ENCODE results near the gene RNU1-3.
"Not testable (repeated sequence)": the region's sequence is repeated elsewhere in the genome, so short reads cannot be mapped to it uniquely, and the experiment has no call there.

Gene RNU1-3

DNA sequence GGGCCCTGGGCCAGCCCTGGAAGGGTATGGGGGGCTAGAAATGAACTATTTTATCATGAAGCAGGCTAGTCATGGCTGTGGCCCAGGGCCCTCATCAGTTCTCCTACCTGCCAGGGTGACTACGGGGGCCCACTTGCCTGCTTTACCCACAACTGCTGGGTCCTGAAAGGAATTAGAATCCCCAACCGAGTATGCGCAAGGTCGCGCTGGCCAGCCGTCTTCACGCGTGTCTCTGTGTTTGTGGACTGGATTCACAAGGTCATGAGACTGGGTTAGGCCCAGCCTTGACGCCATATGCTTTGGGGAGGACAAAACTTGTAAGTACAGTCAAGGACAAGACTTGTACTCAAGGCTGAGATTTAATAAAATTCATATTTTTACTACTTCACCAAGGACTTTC, 16.8 kb downstream of the RNU1-3 start:
- not testable (repeated sequence) for DNase-seq

DNA sequence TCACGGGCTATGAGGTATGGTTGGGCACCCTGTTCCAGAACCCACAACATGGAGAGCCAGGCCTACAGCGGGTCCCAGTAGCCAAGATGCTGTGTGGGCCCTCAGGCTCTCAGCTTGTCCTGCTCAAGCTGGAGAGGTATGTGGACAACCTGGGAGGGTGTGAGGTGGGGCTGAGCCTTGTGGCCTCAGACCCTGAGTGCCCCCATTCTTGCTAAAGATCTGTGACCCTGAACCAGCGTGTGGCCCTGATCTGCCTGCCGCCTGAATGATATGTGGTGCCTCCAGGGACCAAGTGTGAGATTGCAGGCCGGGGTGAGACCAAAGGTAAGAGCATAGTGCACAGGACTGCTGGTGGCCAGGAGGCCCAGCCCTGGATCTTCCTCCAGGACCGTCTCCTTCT, 17.4 kb downstream of the RNU1-3 start:
- not testable (repeated sequence) for DNase-seq

DNA sequence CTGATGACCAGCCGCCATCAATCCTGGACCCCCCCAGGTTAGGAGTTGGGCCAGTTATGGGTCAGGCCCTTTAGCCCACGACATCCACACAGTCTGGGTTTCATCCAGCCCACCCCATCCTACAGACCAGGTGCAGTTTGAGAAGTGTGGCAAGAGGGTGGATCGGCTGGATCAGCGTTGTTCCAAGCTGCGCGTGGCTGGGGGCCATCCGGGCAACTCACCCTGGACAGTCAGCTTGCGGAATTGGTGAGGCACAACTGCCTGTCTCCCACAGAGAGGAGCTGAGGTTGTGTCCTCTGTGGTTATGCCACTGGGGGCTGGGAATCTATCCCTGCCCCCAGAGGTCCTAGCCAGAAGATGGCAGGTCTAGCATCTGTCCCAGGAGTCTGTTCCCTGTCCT, 18.0 kb downstream of the RNU1-3 start:
- not testable (repeated sequence) for DNase-seq

DNA sequence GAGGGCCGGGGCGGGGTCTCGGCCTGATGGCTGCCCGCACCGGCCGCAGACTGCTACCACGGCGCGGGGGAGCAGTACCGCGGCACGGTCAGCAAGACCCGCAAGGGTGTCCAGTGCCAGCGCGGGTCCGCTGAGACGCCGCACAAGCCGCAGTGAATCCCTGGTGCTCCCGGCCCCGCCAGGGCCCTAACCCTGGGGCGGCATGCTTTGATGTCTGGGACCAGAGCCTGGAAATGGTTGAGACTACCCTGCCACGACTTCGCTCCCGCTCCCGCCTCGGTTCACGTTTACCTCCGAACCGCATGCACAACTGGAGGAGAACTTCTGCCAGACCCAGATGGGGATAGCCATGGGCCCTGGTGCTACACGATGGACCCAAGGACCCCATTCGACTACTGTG, 18.5 kb downstream of the RNU1-3 start:
- DNase-seq: not testable (repeated sequence)

DNA sequence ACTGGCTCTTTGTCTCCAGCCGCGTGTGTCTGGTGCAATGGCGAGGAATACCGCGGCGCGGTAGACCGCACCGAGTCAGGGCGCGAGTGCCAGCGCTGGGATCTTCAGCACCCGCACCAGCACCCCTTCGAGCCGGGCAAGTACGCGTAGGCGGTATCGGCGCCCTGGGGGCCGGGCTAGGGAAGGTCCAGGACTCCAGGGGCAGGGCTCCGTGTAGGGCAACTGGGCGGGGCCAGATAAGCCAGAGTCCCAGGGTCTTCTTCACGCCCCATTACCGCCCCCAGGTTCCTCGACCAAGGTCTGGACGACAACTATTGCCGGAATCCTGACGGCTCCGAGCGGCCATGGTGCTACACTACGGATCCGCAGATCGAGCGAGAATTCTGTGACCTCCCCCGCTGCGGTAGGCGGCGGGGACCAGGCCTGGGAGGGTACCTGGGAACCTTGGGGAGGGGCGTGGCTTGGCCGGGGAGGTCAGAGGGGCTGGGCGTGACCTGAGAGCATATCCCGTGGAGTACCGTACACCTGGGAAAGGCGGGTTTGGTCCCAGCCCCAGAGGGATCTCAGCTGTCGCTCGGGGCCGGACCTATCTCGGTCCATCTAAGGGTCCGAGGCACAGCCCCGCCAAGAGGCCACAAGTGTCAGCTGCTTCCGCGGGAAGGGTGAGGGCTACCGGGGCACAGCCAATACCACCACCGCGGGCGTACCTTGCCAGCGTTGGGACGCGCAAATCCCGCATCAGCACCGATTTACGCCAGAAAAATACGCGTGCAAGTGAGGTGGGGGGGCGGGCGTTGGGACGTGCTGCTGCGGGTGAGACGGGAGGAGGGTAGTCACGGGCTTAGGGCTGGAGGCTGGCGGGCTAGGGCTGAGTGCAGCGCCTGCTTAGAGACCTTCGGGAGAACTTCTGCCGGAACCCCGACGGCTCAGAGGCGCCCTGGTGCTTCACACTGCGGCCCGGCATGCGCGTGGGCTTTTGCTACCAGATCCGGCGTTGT, 19.3 kb downstream of the RNU1-3 start:
- not testable (repeated sequence) for DNase-seq

DNA sequence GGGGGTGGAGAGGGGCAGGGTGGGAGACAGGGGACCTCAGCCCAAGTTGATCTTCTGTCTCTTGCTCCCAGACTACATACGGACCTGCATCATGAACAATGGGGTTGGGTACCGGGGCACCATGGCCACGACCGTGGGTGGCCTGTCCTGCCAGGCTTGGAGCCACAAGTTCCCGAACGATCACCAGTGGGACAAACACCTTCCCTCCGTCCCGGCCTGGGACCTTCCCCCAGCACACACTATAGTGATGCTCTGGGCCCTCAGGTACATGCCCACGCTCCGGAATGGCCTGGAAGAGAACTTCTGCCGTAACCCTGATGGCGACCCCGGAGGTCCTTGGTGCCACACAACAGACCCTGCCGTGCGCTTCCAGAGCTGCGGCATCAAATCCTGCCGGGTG, 20.0 kb downstream of the RNU1-3 start:
- DNase-seq: not testable (repeated sequence)

DNA sequence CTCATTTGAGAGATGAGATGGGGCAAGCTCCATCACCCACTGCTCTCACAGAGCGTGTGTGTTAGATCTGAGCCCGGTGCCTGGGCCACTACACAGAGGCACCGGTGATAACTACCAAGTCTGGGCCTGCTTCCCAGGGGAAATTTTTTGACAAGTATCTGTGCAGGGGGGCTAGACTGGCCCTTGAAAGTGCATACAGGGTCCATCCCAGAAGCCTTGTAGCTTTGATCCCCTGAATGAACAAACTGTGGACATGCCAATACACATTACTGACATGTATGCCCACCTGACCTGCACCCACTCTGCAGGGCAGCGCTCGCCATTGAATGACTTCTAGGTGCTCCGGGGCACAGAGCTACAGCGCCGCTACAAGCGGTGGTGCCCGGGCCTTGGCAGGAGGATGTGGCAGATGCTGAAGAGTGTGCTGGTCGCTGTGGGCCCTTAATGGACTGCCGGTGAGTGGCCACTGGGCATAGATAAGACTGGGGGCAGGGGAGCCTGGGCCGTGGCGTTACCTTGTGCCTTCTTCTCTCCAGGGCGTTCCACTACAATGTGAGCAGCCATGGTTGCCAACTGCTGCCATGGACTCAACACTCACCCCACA, 20.6 kb downstream of the RNU1-3 start:
- DNase-seq: not testable (repeated sequence)

DNA sequence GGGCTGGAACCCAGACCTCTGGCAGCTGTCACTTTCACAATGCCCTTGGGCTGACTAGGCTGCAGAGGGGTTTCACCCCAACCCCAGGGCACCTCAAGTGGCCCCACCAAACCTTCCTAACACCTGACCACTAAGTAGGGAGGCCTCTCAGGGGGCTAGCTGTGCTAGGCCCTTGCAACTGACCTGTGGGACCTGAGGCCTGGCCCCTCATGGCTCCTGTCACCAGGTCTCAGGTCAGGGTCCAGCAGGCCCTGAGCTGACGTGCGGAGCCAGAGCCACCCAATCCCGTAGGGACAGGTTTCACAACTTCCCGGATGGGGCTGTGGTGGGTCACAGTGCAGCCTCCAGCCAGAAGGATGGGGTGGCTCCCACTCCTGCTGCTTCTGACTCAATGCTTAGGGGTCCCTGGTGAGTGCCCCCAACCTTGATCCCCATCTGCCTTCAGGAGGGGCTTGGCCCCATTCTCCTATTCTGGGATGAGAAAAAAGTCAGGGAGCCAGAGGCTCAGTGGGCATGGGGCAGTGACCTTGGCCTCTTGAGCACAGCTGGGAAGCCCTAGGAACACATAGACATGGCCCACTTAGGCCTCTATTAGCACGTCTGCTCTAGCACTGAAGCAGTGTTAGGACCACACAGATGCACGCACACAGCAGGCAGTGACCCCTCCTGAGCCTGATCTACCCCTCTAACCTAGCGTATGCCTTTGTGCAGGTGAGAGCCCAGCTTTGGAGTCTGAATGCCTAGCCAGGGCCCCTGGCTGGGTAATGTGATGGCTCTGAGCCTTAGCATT, 21.3 kb downstream of the RNU1-3 start:
- not testable (repeated sequence) for DNase-seq

DNA sequence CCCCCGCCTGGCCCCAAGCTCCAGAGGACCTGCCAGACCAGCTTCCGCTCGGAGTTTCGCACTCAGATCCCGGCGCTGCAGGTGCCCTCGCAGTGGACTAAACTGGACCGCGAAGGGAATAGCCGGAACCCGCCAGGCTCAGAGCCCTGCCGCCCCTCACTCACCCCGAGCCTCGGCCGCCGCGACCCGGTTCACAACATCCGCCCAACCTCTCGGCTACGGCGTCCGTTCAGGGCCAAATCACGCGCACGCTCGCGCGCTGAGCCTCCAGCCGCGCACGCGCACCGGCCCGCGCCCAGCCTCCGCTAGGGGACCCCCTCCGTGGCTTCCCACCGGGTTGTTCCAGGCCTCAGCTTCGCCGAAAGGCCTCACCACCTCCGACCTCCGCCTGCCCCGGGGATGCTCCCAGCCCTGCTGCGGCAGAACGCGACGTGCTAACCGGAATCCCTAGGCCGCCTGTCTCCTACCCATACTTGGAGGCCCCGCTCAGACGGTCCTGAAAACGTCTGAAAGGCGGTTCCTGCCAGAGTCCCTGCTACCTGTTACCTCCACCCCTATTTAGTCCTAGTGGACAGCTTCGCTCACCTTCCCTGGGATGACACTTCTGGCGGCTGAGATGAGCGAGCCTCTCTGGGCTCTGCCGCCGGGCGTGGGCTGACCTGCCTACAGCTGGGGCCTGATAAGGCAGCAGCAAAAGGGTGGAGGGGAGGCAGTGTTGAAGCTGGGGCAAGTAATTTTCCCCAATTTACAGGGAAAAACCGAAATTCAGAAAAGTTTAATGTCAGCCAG, 22.1 kb downstream of the RNU1-3 start:
- peak; percentile 73 for DNase-seq

DNA sequence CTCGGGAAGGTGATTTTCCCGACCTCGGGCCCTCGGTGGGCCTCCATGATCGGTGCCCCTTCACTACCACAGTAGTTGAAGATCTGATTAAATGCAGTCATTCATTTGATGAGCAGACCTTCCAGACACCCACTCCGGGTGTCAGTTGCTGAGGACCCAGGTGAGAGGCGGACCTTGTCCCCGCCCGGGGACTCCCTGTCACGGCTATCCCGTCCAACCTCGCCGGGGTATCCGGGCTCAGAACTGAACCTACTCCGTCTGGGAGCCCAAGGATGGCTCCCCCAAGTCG, 22.6 kb downstream of the RNU1-3 start:
- no peak for DNase-seq

DNA sequence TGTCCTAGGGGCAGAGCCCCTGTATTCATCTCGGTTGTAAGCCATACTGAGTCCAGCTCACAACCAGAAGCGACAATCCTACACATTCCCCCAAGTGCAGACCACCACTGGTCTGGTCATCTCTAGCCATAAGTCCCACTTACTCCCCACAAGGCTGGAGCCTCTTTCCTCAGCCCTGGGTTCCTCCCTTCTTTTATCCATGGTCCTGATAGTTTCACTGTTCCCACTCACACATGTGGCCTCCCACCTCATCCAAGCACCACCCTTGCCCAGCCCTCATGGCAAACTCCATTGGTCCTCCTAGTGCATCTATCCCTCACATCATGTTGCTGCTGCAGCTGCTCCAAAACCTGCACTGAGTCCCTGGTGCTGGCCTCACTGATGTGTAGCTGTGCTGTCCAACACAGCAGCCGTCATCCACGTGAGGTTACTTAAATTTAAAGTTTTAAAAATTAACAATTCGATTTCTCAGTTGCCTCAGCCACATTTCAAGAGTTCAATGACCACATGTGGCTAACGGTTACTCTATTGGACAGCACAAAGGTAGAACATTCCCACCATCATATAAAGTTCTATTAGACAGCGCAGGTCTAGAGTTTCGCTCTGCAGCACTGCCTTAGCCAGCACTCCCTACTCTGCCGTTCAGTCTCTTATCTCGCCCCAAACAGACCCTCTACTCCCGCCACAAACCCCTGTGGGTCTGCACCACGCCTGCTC, 23.1 kb downstream of the RNU1-3 start:
- not testable (repeated sequence) for DNase-seq

DNA sequence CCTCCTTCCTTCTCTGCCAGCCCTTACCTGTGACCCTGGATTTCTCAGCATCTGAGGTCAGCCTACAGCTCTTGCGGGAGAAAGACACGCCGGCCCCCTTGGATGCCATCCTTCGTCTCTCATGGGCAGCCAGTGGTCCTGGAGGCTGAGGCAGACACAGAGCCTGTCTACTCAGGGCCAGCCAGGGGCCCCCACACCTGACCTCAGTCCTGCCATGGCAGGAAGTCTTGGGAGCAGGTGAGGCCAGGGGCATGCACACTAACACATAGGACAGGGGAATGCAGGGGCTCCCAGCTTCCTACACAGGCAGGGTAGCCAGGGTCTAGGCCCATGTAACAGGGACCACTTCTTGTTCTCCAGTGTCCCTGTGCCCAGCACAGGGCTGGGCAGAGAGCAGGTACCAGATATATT, 23.7 kb downstream of the RNU1-3 start:
- DNase-seq: not testable (repeated sequence)

DNA sequence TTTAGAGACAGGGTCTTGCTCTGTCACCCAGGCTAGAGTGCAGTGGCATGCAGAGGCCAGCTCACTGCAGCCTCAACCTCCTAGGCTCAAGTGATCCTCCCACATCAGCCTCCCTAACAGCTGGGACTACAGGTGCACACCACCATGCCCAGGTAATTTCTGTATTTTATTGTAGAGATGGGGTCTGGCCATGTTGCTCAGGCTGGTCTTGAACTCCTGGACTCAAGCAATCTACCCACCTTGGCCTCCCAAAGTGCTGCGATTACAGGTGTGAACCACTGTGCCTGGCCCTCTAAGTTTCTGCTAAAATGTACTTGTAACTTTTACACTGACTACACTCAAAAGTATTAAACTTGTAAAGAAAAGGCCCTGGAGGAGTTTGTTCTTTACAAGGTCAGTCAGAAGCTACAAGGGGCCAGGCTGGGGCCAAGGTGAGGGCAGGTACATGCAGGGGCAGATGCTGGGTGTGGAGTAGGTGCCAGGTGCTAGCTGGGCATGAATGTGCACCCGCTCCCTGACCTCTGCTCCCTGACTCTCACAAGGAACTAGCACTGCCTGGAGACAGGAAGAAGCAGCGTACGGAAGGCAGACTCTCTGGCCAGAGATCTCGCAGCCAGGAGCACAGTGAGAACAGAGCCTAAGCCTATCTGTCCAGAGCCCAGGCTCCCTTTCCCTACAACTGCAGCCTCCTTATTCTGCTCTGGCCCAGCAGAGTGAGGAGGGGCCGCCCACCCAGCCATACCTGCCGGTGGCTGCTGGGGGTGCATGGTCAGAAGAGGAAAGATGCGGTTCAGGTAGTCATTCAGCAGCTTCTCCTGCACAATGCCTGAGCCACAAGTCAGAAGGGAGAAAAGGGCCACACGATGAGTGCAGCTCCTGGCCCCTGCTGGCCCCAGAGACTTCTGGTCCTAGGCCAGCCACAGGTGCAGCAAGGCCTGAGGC, 24.5 kb downstream of the RNU1-3 start:
- not testable (repeated sequence) for DNase-seq

DNA sequence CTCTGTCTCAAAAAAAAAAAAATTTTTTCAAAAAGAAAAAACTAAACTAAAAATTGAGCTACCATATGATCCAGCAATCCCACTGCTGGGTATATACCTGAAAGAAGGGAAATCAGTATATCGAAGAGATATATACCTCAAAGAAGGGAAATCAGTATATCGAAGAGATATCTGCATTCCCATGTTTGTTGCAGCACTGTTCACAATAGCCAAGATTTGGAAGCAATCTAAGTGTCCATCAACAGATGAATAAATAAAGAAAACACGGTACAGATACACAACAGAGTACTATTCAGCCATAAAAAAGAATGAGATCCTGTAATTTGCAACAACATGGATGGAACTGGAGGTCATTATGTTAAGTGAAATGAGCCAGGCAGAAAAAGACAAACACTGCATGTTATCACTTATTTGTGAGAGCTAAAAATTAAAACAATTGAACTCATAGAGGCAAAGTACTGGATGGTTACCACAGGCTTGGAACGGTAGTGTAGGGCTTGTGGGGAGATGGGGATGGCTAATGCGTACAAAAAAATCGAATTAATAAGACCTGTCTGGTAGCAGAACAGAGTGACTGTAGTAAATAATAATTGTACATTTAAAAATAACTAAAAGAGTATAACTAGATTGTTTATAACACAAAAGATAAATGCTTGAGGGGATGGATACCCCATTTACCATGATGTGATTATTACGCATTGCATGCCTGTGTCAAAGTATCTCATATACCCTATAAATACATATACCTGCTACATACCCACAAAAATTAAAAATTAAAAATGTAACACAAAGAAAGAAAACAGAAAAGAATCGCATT, 25.4 kb downstream of the RNU1-3 start:
- not testable (repeated sequence) for DNase-seq

DNA sequence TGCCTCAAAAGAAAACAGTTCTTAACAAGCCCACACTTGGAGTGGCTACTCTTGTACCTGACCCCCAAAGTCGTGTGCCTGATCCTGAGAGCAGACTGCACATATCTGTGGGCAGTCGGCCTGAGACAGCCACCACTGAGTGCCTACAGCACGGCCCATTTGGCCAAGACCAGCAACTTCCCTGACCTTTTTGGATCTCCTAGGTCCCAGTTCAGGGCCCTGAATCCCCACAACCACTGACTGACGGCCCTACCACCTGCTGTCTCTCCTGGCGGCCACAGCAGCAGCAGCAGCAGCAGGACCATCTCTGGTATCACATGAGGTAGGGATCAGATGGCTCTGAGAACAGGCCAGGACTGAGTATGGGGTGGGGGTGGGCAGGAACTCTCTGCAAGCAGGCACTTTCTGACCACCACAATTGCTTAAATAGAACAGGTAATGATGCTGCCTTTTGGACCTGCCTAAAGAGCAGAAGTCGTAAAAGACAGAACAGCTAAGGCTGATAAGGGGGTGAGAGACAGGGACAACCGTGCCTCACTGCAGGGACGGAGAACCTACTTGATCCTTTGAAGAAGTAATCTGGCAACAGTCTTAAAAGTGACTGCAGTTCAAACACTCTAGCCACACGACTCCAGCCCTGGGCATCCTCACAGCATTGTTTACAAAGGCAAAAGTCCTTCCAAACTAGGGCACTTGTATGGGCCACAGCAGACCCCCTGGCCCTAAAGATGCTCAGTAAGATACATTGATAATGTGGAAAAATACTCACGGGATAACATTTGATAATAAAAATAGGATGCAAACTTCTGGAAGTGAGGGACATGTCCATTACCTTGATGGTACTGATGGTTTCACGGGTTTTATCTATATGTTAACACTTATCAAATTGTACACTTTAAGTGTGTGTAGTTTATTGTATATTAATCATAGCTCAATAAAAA, 27.4 kb downstream of the RNU1-3 start:
- DNase-seq: not testable (repeated sequence)

DNA sequence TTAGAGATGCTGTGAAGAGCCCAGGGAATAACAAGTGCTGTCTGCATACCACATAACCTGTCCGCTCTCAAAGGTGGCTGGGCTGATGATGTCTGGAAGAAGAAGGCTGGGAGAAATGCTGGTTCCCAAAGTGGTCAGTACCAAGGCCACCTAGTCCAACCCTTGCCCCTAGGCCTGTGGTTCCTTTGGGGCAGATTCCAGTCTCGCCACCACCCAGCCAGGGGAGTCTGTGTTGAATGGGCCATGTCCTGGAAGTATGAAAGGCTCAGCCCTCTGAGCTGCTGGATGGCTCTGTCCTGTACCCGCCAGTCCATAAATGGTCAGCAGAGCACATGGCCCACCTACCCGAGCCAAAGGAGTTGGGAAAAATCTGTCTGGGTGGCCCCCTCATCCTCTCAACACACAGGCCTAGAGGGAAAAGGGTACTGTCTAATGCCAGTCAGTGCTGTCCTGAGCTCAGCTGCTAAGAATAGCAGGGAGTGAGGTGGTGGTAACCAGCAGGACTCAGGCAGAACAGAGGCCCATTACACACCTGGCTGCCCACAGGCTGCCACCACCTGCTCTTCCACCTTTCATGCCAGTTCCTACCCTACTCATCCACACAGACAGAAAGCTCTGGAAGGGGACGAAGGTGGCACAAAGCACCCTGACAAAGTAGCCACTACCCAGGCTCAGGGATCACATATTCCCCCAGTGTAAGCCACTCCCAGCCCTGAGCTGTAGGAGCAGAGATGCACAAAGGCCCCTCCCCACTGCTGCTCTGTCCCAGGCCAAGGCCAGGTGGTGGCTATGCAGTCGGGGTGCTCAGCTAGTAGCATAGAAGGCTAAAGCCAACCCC, 28.6 kb downstream of the RNU1-3 start:
- not testable (repeated sequence) for DNase-seq

DNA sequence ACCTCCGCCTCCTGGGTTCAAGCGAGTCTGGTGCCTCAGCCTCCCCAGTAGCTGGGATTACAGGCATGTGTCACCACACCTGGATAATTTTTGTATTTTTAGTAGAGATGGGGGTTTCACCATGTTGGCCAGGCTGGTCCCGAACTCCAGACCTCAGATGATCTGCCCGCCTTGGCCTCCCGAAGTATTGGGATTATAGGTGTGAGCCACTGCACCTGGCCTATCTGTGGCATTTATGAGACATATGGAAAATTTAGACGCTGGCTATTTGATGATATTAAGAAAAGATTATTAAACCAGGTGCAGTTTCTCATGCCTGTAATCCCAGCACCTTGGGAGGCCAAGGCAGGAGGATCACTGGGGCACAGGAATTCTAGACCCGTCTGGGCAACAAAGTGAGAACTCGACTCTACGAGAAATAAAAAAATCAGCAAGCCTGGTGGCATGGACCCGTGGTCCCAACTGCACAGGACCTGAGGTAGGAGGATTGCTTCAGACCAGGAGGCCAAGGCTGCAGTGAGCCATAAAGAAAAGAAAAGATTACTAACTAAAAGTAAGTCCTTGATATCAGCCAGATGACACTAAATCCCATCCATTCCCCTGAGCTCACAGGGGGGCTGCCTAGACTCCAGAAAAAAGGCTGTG, 30.1 kb downstream of the RNU1-3 start:
- DNase-seq: not testable (repeated sequence)

All from NCI-H2029 treated with DMSO at 0.1 percent for 48 hours (cell line).